ENCODE data around the gene RAD21L1. TPM values are rescaled to one million over a fixed set of nuclear protein-coding genes. Genes with fewer than 3 reads are reported as not detected.

RAD21L1 gene
- total and polyA plus RNA-seq, 4 donors, result not detected

- no peaks in the 10 kb centered on the region for H3K4me1 ChIP-seq (ENCODE audit: control insufficient read depth in 4 of 4, insufficient read depth in 4 of 4, low read length in 3 of 4)
- H3K36me3 ChIP-seq (ENCODE audit: control insufficient read depth in 4 of 4, insufficient read depth in 3 of 4, low read depth in 1 of 4, low read length in 3 of 4), result no peaks in the 10 kb centered on the region
- no peaks in the 10 kb centered on the region for H3K9me3 ChIP-seq (ENCODE audit: control insufficient read depth in 4 of 4, low read length in 3 of 4)
- no peak overlapping the region for H3K9ac ChIP-seq (ENCODE audit: low read depth in 1 of 2, low read length in 2 of 2)
- no peaks in the 10 kb centered on the region for H3K27me3 ChIP-seq (ENCODE audit: control insufficient read depth in 4 of 4, insufficient read depth in 4 of 4, low read length in 3 of 4)
- H3K4me3 ChIP-seq (ENCODE audit: low read depth in 1 of 3, low read length in 3 of 3), result no peak overlapping the region
- DNase-seq (ENCODE audit: low spot score), result no peak
- H3K27ac ChIP-seq (ENCODE audit: low read depth in 1 of 2, low read length in 2 of 2), result no peak overlapping the region
- WGBS, result 92% methylated on average over 31 of the region's 31 CpGs
- no peak for TF ChIP-seq TAF1 (conservative IDR thresholded peaks at IDR 0.05)
Observed at GRCh38 chr20:1304710-1305515, 79.1 kb downstream of the RAD21L1 start.

Other genes with a start within 250 kb of the RAD21L1 start
- gene RSPO4, start 223.7 kb upstream of the RAD21L1 start, total RNA-seq, result not detected
- gene RSPO4, start 223.7 kb upstream of the RAD21L1 start, polyA plus RNA-seq, result not detected
- gene PSMF1, start 107.4 kb upstream of the RAD21L1 start, total RNA-seq, result 10 to 100 TPM; 43.6 to 90.6 TPM
- 100 to 1,000 TPM in 1 of 2 donors, 10 to 100 TPM in 1; 77.0 to 126 TPM for gene PSMF1, start 107.4 kb upstream of the RAD21L1 start, polyA plus RNA-seq
- 1 to 10 TPM in 1 of 2 donors, under 1 TPM in 1; 0.42 to 3.4 TPM for gene TMEM74B, start 41.1 kb upstream of the RAD21L1 start, total RNA-seq
- under 1 TPM; 0.14 to 0.76 TPM for gene TMEM74B, start 41.1 kb upstream of the RAD21L1 start, polyA plus RNA-seq
- under 1 TPM; 0.14 to 0.42 TPM for gene C20orf202, start 22.6 kb upstream of the RAD21L1 start, total RNA-seq
- under 1 TPM; 0.07 to 0.10 TPM for gene C20orf202, start 22.6 kb upstream of the RAD21L1 start, polyA plus RNA-seq
- under 1 TPM; 0.28 to 0.50 TPM for gene SNPH, start 40.2 kb downstream of the RAD21L1 start, total RNA-seq
- gene SNPH, start 40.2 kb downstream of the RAD21L1 start, polyA plus RNA-seq, result under 1 TPM; 0.04 to 0.14 TPM
- gene SDCBP2, start 103.1 kb downstream of the RAD21L1 start, total RNA-seq, result 1 to 10 TPM; 1.9 to 3.6 TPM
- gene SDCBP2, start 103.1 kb downstream of the RAD21L1 start, polyA plus RNA-seq, result 1 to 10 TPM; 5.8 to 6.1 TPM
- 10 to 100 TPM; 49.3 to 50.0 TPM for gene FKBP1A, start 167.0 kb downstream of the RAD21L1 start, total RNA-seq
- gene FKBP1A, start 167.0 kb downstream of the RAD21L1 start, polyA plus RNA-seq, result 100 to 1,000 TPM; 104 to 114 TPM
- gene NSFL1C, start 240.8 kb downstream of the RAD21L1 start, total RNA-seq, result 10 to 100 TPM; 13.7 to 32.5 TPM
- 10 to 100 TPM; 36.9 to 49.0 TPM for gene NSFL1C, start 240.8 kb downstream of the RAD21L1 start, polyA plus RNA-seq

Data from liver (tissue), 9 donors.